PC-9 (cell line): ENCODE data around the gene IFI27L2. TPM values are rescaled to one million over a fixed set of nuclear protein-coding genes. Genes with fewer than 3 reads are reported as not detected.

ENCODE experiments used
- BruUV-seq: library from RNA; stranded (reverse); fragments of 400-500 nt; replicated peaks from 2 replicates; lab custom pipeline; 2021; lab: Mats Ljungman, UMichigan
- CTCF ChIA-PET: fragments of 300-600 bp; sonication (Branson Sonifier 250); formaldehyde crosslinking; loops from one replicate; lab custom pipeline; 2022; ENCODE audit warnings: antibody characterized with exemption; lab: Charles Lee
- POLR2A ChIA-PET: fragments of 300-600 bp; sonication (Branson Sonifier 250); formaldehyde crosslinking; loops from one replicate; lab custom pipeline; 2022; ENCODE audit warnings: antibody characterized with exemption; ENCODE audit not compliant: unreplicated experiment; lab: Charles Lee
- DNase-seq, 2 experiments: peaks; one replicate each; pipeline versions ENCODE4 v3.0.0 to v3.0.0-alpha.2; 2015 to 2022; ENCODE audit warnings: mixed read lengths in 1 of 2
- H2AFZ ChIP-seq: fragments of 200-600 bp; sonication (generic); 2 replicates; pipeline ENCODE4 v1.8.1; 2017; ENCODE audit warnings: antibody characterized with exemption
- H3F3A ChIP-seq: fragments of 200-600 bp; sonication (generic); 2 replicates; pipeline ENCODE4 v1.8.1; 2017; ENCODE audit warnings: antibody characterized with exemption, mild to moderate bottlenecking, low read depth; ENCODE audit not compliant: insufficient read depth
- H3K27ac ChIP-seq: fragments of 200-600 bp; sonication (generic); 2 replicates; pipeline ENCODE4 v1.6.1; 2016; ENCODE audit warnings: mixed run types
- H3K27me3 ChIP-seq: fragments of 200-600 bp; sonication (generic); 2 replicates; pipeline ENCODE4 v1.6.1; 2016; ENCODE audit warnings: low read depth, mixed run types; ENCODE audit not compliant: insufficient read depth
- H3K36me3 ChIP-seq: fragments of 200-600 bp; sonication (generic); 2 replicates; pipeline ENCODE4 v1.6.1; 2016; ENCODE audit warnings: low read depth, mixed run types
- H3K4me1 ChIP-seq: fragments of 200-600 bp; sonication (generic); replicated peaks from 2 replicates; pipeline ENCODE4 v1.6.1; 2016; ENCODE audit warnings: mixed run types; ENCODE audit not compliant: insufficient read depth
- H3K4me2 ChIP-seq: fragments of 200-600 bp; sonication (generic); 2 replicates; pipeline ENCODE4 v1.6.1; 2017; ENCODE audit warnings: mixed run types
- H3K4me3 ChIP-seq: fragments of 200-600 bp; sonication (generic); 2 replicates; pipeline ENCODE4 v1.6.1; 2016; ENCODE audit warnings: mixed run types
- H3K79me2 ChIP-seq: fragments of 200-600 bp; sonication (generic); 2 replicates; pipeline ENCODE4 v1.6.1; 2017; ENCODE audit warnings: low read depth, mixed run types
- H3K9me2 ChIP-seq: fragments of 200-600 bp; sonication (generic); 2 replicates; pipeline ENCODE4 v1.8.1; 2017; ENCODE audit warnings: mild to moderate bottlenecking; ENCODE audit not compliant: insufficient read depth
- H3K9me3 ChIP-seq: fragments of 200-600 bp; sonication (generic); 2 replicates; pipeline ENCODE4 v1.8.1; 2016; ENCODE audit warnings: low read depth; ENCODE audit not compliant: insufficient read depth
- H4K20me1 ChIP-seq: fragments of 200-600 bp; sonication (generic); 2 replicates; pipeline ENCODE4 v1.8.1; 2017; ENCODE audit not compliant: insufficient read depth
- CTCF ChIP-seq: fragments of 200-600 bp; sonication (generic); conservative IDR thresholded peaks from 2 replicates; pipeline ENCODE4 v1.6.1; 2017; ENCODE audit warnings: mixed run types, antibody characterized with exemption, mild to moderate bottlenecking, moderate library complexity
- EZH2 ChIP-seq: fragments of 200-600 bp; sonication (generic); IDR thresholded peaks from 2 replicates; pipeline ENCODE4 v1.8.0; 2017; ENCODE audit warnings: antibody characterized with exemption, low read depth
- intact Hi-C: fragments of 100-400 bp; cut with micrococcal nuclease; formaldehyde crosslinking; loops from one replicate; pipeline ENCODE4 v1.10.0; 2022; ENCODE audit not compliant: unreplicated experiment
- total RNA-seq: library from RNA; stranded (reverse); gene quantifications from 2 replicates; pipeline ENCODE4 v1.2.3, GENCODE V29; 2021

The IFI27L2 gene
- total RNA-seq, 1 experiment from 2014 or later: 5.4 TPM

DNA sequence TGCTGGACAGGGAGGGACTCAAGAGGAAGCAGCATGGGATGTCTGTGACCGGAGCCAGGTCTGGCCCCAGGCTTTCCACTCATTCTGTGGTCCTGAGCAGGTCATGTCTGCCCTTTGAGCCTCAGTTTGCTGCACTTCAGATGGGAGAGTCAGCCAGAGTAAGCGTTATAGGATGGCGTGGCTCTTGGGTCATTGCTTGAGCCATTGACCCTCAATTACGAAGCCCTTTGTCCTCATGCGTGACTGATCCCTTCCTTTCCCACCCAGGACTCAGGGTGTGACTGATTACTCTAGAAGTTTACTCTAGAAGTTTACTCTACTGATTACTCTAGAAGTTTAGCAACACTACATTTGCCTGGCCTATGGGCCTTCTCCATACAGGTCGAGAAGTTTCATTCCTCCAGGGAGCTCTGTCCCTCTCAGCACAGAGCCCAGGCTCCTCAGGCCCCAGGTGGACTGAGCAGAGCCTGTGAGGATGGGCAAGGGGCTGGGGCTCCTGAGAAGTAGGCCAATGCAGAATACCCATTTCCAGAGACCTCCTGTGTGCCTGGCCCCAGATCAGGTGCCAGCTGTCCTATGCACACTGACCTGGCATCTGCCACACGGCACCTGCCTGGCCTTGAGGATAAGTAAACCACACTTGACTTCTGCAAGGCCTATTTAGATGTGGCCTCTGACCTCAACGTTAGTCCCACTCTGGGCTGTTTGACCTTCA is 26.5 kb downstream of the IFI27L2 start:
- CTCF ChIA-PET: no interaction called here
- no TSS peak for BruUV-seq

DNA sequence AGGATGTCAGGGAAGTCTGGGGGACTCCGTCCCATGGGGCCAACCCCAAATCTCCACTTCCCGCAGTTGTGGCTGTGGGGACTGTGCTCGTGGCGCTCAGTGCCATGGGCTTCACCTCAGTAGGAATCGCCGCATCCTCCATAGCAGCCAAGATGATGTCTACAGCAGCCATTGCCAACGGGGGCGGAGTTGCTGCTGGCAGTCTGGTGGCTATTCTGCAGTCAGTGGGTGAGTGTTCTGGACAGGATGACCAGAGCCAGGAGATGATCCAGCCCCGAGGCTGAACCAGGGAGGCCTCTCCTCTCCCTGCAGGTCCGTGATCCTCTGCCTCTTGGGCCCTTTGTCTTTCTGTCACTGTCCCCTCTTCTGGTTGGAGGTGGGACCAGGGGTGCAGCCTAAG is 27.7 kb downstream of the IFI27L2 start:
- TF ChIP-seq EZH2: no peak
- TF ChIP-seq CTCF: no peak
- Histone ChIP-seq H4K20me1 (no peaks in the 10 kb centered on the region), H3K4me1 (no peaks in the 10 kb centered on the region), H3K27ac (no peak overlapping the region), H3F3A (no peaks in the 10 kb centered on the region), H3K27me3 (no peaks in the 10 kb centered on the region), H3K9me3 (no peaks in the 10 kb centered on the region), H3K4me2 (no peak overlapping the region), H3K4me3 (no peak overlapping the region), H2AFZ (no peak overlapping the region), H3K36me3 (no peaks in the 10 kb centered on the region), H3K9me2 (no peaks in the 10 kb centered on the region), H3K79me2 (no peaks in the 10 kb centered on the region)
- intact Hi-C loops: no loop called here
- no TSS peak for BruUV-seq
- POLR2A ChIA-PET: no interaction called here
- CTCF ChIA-PET: no interaction called here
- no peak for DNase-seq

More for the DNA sequence above, 26.5 kb downstream of the IFI27L2 start:
- TF ChIP-seq EZH2 (no peak), CTCF (no peak)
- Histone ChIP-seq H3K9me3 (no peaks in the 10 kb centered on the region), H3K4me3 (no peak overlapping the region), H3K79me2 (no peaks in the 10 kb centered on the region), H3K27me3 (no peaks in the 10 kb centered on the region), H3K9me2 (no peaks in the 10 kb centered on the region), H2AFZ (no peak overlapping the region), H3K4me2 (no peak overlapping the region), H3K27ac (no peak overlapping the region), H4K20me1 (no peaks in the 10 kb centered on the region), H3K4me1 (no peaks in the 10 kb centered on the region), H3F3A (no peaks in the 10 kb centered on the region), H3K36me3 (no peaks in the 10 kb centered on the region)
- POLR2A ChIA-PET: no interaction called here
- intact Hi-C loops: no loop called here
- no peak for DNase-seq

DNA sequence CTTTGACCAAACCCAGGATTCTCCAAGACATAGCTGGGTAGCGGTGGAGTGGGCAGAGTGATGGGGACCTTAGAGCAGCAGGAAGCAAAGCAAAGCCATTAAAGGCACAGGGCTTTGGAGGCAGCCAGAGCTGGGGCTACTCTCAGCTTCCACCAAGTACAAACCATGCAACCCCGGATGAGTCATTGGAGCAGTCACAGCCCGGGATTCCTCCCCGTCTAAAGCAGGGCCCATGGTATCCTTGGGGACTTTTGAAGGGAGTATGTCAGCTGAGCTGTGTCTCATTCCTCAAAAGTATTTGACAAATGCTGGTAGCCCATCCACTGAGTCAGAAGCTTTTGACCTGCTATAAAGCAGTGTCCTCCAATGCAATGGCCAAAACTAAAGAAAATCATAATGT is 28.6 kb downstream of the IFI27L2 start:
- H2AFZ ChIP-seq: no peak overlapping the region
- H3K36me3 ChIP-seq: no peaks in the 10 kb centered on the region
- no peak overlapping the region for H3K4me2 ChIP-seq
- DNase-seq: no peak
- H4K20me1 ChIP-seq: no peaks in the 10 kb centered on the region
- no peaks in the 10 kb centered on the region for H3F3A ChIP-seq
- intact Hi-C loops: no loop called here
- ChIA-PET CTCF (no interaction called here), POLR2A (no interaction called here)
- H3K27ac ChIP-seq: no peak overlapping the region
- H3K27me3 ChIP-seq: no peaks in the 10 kb centered on the region
- no peaks in the 10 kb centered on the region for H3K4me1 ChIP-seq
- TF ChIP-seq EZH2: no peak
- TF ChIP-seq CTCF: no peak
- H3K79me2 ChIP-seq: no peaks in the 10 kb centered on the region
- H3K9me2 ChIP-seq: no peaks in the 10 kb centered on the region
- no peak overlapping the region for H3K4me3 ChIP-seq
- BruUV-seq: no TSS peak
- no peaks in the 10 kb centered on the region for H3K9me3 ChIP-seq
